Activated CD8-positive, alpha-beta memory T cell treated with anti-CD3 and anti-CD28 coated beads, Interleukin-2, amount 50 U/mL, for 24 hours (primary cell): ENCODE results near the gene CCDC110.
"Not testable (repeated sequence)": the region's sequence is repeated elsewhere in the genome, so short reads cannot be mapped to it uniquely, and the experiment has no call there.

Experiments used
- DNase-seq: peaks from one replicate; pipeline ENCODE4 v3.0.0-alpha.2; 2020; ENCODE audit errors: extremely low read depth

CCDC110 gene

GRCh38 chr4:185471235-185472102 lies at the start of gene CCDC110:
CCDC110 (minus strand) TSS chr4:185471733; CDS start chr4:185471683, 50 bp downstream.
- peak; percentile 68 for DNase-seq

GRCh38 chr4:185520119-185520518 lies 48.6 kb upstream of the CCDC110 start:
- DNase-seq, result no peak

GRCh38 chr4:185518494-185518893 lies 47.0 kb upstream of the CCDC110 start:
- DNase-seq, result no peak

DNA sequence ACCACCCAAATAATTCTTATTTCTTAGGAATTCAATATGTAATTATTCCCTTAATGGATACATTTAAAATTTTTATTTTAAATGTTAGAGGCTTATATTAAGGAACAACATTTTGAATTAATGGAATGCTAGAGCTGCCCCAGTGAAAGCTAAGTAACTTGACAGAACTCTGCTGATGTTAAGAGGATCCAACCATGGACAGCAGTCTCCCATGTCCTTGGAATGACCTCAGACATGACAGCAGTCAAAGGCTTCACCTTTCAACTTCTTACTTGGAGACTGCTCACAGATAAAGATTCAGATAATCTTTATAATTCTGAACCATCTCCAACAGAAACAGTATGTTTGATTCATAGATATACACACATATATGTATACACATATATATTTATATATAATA lies 46.5 kb upstream of the CCDC110 start:
- DNase-seq, result no peak

DNA sequence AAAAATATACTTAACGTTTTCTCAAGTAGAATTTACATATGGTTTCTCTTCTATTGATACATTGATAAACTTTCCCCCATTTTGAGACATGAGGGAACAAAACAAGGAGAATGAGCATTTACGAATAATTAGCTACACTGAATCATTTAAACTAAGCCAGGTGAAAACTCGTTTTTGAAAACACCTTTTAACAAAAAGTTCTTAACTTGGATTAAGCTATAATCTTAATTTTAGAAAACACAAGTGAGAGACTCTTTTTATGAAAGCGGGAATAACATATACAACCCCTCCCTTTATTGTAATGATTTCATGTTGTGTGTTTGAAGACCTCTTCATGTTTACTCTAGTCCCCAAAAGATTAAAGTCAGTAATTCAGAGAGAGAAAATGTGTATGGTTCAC lies 43.7 kb upstream of the CCDC110 start:
- DNase-seq, result no peak

DNA sequence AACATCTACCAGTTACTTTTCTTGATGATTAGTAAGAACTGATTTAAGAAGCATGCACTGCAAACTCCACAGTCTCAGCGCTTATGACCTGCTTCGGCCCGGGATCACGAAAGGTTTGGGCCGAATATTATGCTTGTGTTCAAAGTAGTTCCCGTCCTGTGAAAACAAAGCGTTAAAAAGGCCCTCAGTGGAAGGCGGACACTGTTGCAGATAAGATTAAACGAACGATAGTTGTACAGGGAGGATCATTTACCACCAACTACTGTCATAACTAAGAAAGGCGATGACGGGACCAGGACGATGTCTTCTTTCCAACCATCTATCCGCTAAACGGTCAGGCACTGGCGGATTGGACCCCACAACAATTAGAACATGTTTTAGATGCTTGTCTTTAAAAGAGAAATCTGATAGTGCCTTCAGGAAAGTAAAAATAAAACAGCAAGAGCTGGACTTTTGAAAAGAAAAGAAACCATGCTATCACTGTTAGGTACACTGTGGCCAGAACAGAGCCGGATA lies 42.7 kb upstream of the CCDC110 start:
- no peak for DNase-seq

- DNase-seq, result no peak
Measured at GRCh38 chr4:185513489-185514181, 42.1 kb upstream of the CCDC110 start.

DNA sequence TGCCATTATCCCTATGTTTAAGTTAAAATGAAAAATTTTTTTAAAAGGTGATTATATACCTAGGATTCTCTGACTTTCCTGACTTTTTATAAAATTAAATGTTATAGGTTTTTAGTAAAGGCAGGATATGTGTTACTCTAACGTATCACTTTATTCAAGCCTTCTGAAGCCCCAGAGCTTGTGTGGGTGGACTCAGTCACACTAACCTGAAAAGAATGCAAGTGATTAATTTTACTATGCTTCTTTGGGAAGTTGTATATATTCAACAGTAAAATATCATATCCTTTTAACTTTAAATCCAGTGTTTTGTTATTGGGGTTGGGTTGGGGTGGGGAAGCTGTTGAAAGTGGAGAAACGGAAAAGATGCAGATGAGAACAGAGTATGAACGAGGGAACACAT lies 41.0 kb upstream of the CCDC110 start:
- no peak for DNase-seq

DNA sequence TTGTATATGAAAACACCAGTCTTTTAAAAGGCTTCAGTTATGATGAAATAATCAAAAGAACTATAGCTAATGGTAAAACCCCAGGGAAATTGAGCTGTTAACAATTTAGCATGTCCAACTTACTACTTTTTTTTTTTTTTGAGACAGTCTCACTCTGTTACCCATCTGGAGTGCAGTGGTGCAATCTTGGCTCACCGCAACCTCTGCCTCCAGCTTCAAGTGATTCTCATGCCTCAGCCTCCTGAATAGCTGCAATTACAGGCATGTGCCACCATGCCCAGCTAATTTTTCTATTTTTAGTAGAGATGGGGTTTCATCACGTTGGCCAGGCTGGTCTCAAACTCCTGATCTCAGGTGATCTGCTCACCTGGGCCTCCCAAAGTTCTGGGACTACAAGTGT lies 39.7 kb upstream of the CCDC110 start:
- DNase-seq, result not testable (repeated sequence)

- DNase-seq, result no peak
Measured at GRCh38 chr4:185510806-185511205, 39.3 kb upstream of the CCDC110 start.

DNA sequence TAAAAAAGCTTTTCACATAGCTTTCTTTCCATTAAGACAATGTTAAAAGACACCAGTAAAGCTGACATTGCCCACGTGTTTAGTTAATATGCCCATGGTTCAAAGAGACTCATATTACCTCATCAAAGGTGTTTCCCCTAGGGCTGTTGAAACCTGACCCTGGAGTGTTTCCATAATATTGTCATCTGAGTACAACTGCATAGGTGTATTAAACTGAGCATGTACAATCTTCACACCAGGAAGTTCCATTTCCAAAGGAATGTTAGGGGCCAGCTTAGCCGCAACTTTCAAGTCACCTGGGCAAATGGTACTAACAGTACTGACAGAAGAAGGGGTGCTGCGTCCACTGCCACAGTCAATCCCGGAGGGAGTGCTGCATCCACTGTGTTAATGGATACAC lies 36.6 kb upstream of the CCDC110 start:
- no peak for DNase-seq

DNA sequence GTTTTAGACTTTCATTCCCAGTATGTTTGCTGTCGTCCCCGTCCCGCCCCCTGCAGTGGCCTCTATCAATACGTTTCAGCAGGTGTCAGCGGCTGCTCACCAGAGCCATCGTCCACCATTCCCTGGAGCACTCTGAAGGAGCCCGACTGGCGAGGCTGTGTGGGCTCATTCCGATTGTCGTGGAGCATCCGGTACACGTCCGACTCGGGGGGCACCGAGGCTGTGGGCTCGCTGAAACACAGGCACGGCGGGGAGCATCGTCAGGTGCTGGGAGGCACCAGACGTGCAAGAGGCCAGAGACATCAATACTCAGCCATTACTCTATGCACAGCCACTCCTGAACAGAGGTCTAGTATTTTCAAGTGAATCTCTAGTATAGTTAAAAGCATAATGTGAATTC lies 34.9 kb upstream of the CCDC110 start:
- no peak for DNase-seq

DNA sequence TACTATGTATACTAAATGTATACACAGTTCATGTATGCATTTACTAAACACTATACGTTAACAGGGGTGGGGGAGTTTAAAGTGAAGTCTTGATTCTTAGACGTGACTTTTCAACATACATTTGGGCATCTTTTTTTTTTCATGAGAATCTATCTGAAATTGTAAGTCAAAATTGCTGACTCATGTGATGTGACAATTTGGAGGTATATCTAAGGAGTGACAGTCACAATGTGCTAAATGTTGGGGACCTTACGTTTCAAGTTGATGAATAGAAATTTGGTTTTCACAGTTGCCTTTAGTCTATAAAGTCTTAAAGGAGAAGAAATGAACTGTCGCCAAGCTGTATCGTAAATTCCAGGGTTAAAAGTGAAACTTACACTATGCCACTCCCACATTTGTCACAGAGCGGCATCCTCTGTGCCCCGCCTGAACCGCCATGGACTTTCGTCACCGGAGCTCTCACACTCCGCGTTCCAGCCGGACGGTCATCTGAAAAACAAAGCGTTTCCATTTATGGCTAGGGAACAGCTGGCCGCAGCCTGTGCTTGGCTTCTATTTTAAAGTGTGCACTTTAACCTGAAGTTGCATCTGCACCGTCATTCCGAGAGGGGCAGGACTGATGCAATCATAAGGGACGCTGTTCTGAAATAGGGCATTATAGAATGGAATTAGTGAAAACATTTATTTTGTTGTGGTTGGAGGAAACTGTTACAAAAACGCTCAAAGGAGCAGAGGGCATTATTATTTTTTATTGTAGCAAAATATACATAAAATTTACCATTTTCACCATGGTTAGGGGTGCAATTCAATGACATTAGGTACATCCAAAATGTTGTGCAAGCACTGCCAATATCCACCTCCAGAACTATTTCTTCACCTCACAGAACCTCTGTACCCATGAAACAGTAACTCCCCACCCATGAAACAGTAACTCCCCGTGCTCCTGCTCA lies 32.8 kb upstream of the CCDC110 start:
- DNase-seq, result no peak

GRCh38 chr4:185502386-185502785 lies 30.9 kb upstream of the CCDC110 start:
- no peak for DNase-seq

GRCh38 chr4:185500576-185500975 lies 29.0 kb upstream of the CCDC110 start:
- DNase-seq, result no peak

DNA sequence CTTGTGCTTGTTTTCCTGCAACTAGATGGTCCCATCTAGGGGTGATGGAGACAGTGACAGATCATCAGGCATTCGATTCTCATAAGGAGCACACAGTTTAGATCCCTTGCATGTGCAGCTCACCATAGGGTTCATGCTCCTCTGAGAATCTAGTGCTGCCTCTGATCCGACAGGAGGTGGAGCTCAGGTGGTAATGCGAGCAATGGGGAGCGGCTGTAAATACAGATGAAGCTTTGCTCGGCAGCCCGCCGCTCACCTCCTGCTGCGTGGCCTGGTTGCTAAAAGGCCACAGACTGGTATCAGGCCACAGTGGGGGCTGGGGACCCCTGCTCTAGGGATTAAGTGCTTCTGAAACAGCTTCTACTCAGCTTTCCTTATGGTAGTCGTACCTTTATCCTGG lies 28.5 kb upstream of the CCDC110 start:
- DNase-seq, result no peak

- DNase-seq, result no peak
Measured at GRCh38 chr4:185488650-185489049, 17.1 kb upstream of the CCDC110 start.

DNA sequence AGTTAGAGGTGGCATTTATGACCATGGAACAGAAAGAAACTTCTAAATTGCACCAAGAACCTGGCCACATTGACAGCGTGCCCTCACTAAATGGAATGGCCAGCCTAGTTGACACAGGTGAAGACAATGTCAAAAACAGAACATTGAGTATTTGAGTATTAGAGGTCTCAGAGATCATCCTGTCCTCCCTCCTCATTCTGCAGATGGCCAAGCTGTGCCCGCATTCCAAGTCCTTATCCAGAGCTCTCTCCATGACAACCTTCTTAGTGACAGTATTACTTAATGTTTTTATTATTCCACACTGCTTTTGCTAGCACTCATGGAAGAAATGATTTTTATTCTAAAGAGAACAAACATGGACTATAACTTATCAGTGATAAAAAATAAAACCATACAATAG lies 9.9 kb upstream of the CCDC110 start:
- no peak for DNase-seq

- no peak for DNase-seq
Measured at GRCh38 chr4:185480016-185480732, 8.6 kb upstream of the CCDC110 start.

DNA sequence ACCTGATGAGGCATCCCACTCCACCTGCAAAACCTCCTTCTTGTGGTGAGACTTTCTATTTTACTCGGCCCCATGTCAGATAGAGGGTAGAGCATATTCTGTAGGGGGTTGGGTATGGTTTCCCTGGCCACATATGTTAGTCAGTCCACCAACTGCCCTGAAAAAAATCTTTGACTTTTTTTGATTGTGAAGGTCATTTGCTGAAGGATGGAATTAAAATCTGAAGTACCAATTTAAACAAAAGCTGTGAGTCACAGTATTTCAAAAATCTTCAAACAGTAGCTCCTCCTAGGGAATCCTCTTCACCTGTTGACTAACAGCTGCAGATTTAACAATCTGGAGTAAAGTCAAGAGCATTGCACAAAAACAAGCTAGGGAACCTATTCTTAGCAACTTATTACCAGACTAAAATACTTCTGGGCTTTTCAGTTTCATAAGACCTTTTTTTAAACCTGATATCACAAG lies 8.0 kb upstream of the CCDC110 start:
- DNase-seq, result no peak

GRCh38 chr4:185473247-185473646 lies 1.7 kb upstream of the CCDC110 start:
- DNase-seq, result no peak
